Measurements from ENCODE around the gene TMEM236.

The TMEM236 gene

GRCh38 chr10:17784688-17785087, 32.7 kb downstream of the TMEM236 start:
- H3K4me3 ChIP-seq (ENCODE audit: low read length), result no peak overlapping the region
- peak; percentile 57 for DNase-seq (ENCODE audit: low read depth)
- TF ChIP-seq CTCF (IDR thresholded peaks at IDR 0.05; ENCODE audit: insufficient read depth, low read depth, low read length, missing control alignments), result no peak

- no peak for TF ChIP-seq CTCF (IDR thresholded peaks at IDR 0.05; ENCODE audit: insufficient read depth, low read depth, low read length, missing control alignments)
- no peak for DNase-seq (ENCODE audit: low read depth)
Observed at GRCh38 chr10:17785276-17785930, 33.4 kb downstream of the TMEM236 start.

GRCh38 chr10:17787087-17787961, 35.3 kb downstream of the TMEM236 start:
- peak; percentile 95 for DNase-seq (ENCODE audit: low read depth)
- no peak overlapping the region for H3K4me3 ChIP-seq (ENCODE audit: low read length)
- TF ChIP-seq CTCF (IDR thresholded peaks at IDR 0.05; ENCODE audit: insufficient read depth, low read depth, low read length, missing control alignments), result no peak

More at GRCh38 chr10:17785276-17785930, 33.4 kb downstream of the TMEM236 start:
- no peak overlapping the region for H3K4me3 ChIP-seq (ENCODE audit: low read length)

GRCh38 chr10:17788646-17789045, 36.6 kb downstream of the TMEM236 start:
- no peak for TF ChIP-seq CTCF (IDR thresholded peaks at IDR 0.05; ENCODE audit: insufficient read depth, low read depth, low read length, missing control alignments)
- DNase-seq (ENCODE audit: low read depth), result no peak
- H3K4me3 ChIP-seq (ENCODE audit: low read length), result no peak overlapping the region

GRCh38 chr10:17789396-17789795, 37.4 kb downstream of the TMEM236 start:
- DNase-seq (ENCODE audit: low read depth), result no peak
- TF ChIP-seq CTCF (IDR thresholded peaks at IDR 0.05; ENCODE audit: insufficient read depth, low read depth, low read length, missing control alignments), result no peak
- no peak overlapping the region for H3K4me3 ChIP-seq (ENCODE audit: low read length)

- no peak overlapping the region for H3K4me3 ChIP-seq (ENCODE audit: low read length)
- TF ChIP-seq CTCF (IDR thresholded peaks at IDR 0.05; ENCODE audit: insufficient read depth, low read depth, low read length, missing control alignments), result no peak
- DNase-seq (ENCODE audit: low read depth), result no peak
Observed at GRCh38 chr10:17790651-17791050, 38.6 kb downstream of the TMEM236 start.

Data from epithelial cell of esophagus (primary cell).